HK-2 (cell line): ENCODE measurements around the gene KHDC3L.
"Not testable (repeated sequence)": the region's sequence is repeated elsewhere in the genome, so short reads cannot be mapped to it uniquely, and the experiment has no call there.

ENCODE experiments used
- DNase-seq: peaks from one replicate; pipeline ENCODE4 v3.0.0-alpha.2; 2018; ENCODE audit not compliant: unreplicated experiment

KHDC3L gene

DNA sequence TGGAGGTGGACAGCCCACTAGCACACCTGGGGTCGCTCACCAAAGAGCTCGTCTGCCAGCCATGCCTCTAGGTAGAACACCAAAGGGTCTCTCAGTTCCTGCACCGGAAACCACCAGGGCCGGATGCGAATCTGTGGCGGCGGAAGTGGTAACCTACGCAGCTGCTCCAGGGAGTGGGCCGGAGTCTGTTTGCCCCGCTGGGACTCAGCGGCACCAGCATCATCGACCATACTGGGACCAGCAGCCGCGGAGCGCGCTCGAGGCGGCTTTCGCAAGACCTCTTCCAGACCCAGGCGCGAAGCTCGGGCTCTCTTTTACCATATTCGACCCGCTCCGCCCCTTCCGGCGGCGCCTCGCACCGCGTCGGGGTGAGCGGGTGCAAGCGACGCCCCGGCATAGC lies 7.1 kb downstream of the KHDC3L start, which contains the start of gene OOEP:
TSS of gene OOEP (minus strand) at position 335 of the 400 bp plus-strand sequence. CDS start at position 230, 105 bp downstream.
- no peak for DNase-seq

DNA sequence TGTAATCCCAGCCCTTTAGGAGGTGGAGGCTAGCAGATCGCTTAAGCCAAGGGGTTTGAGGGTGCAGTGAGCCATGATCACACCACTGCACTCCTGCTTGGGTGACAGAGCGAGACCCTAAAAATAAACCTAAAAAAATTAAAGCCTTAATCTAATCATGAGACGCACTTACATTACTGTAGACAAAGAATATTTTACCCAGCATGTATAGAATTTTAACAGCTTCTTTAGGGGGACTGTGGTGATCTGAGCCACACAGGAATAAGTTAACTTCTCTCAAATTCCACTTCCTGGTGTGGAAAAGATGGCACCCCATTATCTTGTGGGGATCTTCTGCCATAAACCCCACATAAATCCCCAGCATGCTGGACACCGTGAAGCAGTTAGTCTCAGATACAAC lies 9.5 kb downstream of the KHDC3L start:
- DNase-seq, result no peak

DNA sequence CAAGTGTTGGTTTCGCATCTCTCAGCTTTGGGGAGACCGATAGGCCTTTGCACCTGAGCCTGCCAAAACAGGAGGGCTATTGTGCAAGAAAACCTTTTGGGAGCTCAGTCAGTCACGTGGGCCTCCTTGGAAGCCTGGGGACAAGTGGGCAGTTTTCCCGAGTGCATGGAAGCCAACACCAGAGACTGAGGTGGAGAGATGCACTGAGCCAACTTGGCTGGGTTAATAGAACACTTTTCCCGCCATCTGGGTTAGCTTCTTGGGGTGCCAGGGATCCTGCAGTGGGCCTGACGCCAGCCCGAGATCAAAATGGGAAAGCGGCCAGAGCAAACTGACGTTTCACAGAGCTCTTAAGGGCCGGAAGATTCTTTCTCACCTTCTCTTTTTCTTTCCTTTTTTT lies 10.1 kb downstream of the KHDC3L start:
- no peak for DNase-seq

DNA sequence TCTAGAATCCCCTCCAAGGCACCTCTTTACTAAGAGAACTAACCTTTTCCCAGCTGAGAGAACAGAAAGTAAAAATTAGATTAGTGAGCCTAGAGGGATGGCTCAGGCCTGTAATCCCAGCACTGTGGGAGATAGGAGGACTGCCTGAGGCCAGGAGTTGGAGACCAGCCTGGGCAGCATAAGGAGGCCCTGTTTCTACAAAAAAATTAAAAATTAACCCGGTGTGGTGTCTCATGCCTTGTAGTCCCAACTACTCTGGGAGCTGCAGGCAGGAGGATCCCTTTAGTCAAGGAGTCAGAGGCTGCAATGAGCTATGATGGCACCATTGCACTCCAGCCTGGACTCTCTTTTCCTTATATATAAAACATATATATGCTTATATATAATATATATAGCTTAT lies 12.8 kb downstream of the KHDC3L start:
- DNase-seq, result peak; percentile 30

DNA sequence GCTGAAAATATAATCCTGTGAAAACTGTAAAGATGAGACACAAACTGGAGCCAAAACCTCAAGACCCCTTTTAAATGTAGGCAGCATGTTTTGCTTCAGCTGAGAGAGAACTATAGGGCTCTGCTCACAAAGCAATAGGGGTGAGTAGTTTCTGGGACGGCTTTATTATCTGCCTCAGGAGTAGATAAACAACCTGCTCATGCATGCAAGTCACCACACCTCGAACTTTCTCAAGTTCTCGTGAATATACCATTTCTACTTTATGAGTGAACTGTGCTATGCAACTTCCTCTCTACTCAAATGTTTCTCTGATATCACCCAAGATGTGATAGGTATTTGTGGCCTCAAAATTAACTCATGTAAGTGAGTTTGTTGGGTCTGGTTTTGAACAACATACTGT lies 14.8 kb downstream of the KHDC3L start:
- DNase-seq, result no peak

DNA sequence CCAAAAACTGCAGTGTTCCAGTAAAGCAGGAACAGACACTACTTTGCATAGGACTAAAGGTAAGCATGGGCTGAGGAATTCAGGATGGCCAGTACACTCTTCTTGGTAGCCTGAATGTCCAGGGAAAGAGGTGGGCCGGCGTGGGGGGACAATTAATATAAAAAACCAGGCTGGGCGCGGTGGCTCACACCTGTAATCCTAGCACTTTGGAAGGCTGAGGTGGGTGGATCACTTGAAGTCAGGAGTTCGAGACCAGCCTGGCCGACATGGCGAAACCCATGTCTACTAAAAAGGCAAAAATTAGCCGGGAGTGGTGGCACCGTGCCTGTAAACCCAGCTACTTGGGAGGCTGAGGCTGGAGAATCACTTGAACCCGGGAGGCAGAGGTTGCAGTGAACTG lies 19.1 kb downstream of the KHDC3L start:
- DNase-seq, result not testable (repeated sequence)

DNA sequence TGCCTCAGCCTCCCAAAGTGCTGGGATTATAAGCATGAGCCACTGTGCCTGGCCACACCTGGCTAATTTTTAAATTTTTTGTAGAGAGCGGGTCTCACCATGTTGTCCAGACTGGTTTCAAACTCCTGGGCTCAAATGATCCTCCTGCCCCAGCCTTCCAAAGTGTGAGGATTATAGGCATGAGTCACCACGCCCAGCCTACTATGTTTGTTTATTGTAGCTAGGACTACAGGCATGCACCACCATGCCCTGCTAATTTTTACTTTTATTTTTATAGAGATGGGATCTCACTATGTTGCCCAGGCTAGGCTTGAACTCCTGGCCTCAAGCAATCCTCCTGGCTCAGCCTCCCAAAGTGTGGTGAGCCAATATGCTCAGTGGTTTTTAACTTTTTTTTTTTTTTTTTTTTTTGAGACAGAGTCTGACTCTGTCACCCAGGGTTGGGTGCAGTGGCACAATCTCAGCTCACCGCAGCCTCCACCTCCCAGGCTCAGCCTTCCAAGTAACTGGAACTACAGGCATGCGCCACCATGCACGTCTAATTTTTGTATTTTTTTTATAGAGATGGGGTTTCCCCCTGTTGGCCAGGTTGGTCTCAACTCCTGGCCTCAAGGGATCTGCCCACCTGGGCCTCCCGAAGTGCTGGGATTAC lies 20.1 kb downstream of the KHDC3L start:
- no peak for DNase-seq

DNA sequence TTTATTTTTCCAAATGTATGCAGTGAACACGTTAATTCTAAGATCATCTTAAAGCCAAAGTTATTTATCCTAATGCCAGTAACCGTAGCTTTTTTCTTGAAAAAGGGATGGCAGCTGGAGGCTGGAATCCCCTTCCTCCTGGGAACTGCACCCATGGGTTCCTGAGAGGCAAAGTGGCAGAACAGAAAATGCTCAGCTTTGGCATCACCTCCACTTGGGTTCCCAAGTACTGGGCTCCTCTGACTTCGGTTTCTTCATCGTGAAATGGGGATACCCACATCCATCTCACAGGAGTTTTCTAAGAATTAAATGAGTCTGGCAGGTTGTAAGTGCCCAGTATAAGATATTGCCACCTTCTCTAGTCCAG lies 26.0 kb downstream of the KHDC3L start:
- DNase-seq, result no peak

DNA sequence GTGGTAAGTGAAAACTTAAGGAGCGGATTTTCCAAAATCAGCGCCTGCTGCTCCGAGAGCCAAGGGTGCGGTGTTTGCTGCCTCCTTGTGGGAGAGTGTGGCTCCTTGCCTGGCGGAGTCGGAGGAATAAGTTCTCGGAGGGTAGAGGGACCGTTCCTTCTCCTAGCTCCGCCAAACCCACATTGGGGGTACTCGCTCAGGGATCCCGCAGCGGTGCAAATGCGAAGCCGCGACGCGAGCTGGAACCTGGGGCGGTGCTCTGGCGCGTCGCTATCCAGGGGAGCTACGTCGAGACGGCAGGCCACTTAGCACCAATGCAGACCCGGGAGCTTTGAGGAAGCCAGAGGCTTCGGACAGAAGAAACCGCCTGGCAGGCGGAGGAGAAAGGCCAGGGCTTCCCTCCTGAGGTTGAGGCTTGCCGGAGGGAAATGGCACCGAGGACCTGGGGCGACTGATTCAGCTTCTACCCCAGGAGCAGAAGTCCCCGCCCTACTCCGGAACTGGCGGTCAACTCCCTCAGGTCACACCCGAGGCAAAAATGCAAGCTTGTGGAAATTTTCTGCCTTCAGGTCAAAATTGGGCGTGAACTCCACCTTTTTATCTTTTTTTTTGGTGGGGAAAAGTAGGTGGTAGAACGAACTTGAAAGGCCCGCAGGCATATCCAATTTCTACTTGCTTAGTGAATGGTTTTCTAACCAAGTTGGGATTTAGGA lies 26.5 kb downstream of the KHDC3L start:
- DNase-seq, result peak; percentile 74

DNA sequence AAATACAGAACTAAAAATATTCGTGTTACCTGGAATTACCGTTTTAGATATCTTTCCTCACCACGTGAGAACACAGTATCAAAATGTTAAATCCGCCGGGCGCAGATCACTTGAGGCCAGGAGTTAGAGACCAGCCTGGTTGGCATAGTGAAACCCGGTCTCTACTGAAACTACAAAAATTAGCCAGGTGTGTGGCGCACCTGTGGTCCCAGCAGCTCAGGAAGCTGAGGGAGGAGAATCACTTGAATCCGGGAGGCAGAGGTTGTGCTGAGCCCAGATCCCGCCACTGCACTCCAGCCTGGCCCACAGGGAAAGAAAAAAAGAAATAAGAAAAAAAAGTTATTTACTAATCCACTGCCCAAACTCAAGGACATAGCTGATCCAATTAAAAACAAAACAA lies 27.4 kb downstream of the KHDC3L start:
- no peak for DNase-seq

DNA sequence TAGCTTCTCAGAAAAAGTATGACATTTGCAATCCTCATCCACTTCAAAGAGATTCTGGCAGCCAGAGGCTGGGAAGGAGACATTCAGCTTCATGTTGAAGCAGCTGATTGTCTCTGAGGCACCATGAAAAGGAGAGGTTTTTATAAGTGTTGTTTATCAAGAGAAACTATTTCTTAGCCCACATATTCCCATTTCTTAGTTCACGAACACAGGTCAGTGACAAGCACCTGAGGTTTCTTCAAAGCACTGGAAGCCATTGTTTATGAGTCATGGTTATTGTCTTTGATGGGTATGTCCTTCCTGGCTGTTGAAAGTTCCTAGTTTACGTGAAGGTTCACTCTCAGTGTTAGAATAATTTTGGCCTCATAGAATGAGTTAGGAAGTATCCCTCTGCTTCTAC lies 29.2 kb downstream of the KHDC3L start:
- no peak for DNase-seq

DNA sequence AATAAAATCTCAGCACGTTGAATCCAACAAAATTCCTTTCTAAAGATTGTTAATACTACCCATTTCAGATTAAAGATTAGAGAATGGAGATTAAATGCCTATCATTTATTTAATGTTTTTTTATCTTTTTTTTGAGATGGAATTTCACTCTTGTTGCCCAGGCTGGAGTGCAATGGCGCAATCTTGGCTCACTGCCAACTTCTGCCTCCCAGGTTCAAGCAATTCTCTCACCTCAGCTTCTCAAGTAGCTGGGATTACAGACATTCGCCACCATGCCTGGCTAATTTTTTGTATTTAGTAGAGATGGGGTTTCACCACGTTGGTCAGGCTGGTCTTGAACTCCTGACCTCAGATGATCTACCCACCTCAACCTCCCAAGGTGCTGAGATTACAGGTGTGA lies 29.7 kb downstream of the KHDC3L start:
- not testable (repeated sequence) for DNase-seq

DNA sequence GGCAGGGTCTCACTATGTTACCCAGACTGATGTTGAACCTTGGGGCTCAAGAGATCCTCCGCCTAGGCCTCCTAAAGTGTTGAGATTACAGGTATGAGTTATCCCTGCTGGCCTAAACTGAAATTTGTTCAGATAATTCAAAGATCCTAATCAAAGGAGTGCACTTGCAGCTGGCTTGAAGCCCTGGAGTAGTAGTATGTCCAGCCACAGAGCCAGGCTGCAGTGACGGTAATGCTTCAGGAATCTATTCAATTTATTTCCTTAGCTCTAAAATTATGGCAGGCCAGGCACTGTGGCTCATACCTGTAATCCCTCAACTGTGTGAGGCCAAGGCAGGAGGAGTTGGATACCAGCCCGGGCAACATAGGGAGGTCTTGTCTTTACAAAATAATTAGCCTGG lies 30.8 kb downstream of the KHDC3L start:
- DNase-seq, result no peak

DNA sequence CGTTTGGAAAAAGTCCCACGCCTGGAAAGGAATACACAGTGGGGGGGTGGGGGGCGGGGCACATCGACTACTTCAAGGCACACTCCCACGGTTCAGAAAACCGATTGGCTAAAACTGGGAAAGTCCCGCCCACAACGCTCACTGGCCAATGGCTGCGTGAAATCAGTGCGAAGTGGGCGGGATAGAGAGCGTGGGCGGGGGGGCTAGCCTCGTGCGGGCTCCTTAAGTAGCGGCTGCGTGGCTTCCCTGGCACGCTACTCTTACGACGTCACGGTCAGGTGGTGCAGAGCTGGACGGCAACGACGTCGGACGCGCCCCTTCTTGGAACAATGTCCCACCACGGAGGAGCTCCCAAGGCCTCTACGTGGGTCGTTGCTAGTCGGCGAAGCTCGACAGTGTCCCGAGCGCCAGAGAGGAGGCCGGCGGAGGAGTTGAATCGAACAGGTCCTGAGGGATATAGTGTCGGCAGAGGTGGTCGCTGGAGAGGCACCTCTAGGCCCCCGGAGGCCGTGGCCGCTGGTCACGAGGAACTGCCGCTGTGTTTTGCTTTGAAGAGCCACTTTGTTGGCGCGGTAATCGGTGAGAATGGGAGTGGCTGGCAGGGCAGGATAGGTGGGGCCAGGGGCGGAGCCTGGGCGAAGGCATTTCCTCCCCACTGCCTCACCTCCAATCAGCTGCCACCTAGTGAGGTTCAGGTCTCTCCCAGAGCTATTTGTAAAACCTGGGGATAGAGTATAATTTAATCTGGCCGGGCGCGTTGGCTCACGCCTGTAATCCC lies 32.3 kb downstream of the KHDC3L start, which contains the start of gene DDX43:
TSS of gene DDX43 (plus strand) at position 252 of the 778 bp plus-strand sequence. CDS start at position 330, 78 bp downstream.
- no peak for DNase-seq

DNA sequence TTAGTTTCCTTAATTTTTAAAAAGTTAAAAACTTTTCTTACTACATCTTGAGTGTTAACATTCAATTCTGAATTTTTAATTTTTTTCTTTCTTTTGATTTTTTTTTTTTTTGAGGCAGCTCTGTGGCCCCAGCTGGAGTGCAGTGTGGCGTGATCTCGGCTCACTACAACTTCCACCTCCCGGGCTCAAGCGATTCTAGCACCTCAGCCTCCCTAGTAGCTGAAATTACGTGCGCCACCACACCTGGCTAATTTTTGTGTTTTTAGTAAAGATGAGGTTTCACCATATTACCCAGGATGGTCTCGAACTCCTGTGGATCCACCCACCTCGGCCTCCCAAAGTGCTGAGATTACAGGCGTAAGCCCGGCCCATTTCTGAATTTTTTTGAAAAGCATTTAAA lies 33.4 kb downstream of the KHDC3L start:
- DNase-seq, result no peak

DNA sequence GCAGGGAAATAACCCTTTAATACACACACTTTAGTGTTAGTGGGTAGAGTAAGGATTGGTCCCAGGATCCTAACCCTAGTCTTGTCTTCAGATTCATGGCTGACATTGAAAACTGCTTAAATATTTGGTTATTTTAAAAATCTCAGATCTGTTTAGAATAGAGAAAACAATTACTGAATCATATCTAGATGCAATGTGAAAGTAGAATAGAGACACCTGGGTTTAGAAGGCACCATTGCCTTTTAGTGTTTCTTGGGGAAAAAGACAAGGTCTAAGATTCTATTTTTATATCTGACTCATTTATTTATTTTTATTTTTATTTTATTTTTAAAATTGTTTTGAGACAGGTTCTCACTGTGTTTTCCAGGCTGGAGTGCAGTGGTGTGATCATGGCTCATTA lies 38.2 kb downstream of the KHDC3L start:
- DNase-seq, result no peak

DNA sequence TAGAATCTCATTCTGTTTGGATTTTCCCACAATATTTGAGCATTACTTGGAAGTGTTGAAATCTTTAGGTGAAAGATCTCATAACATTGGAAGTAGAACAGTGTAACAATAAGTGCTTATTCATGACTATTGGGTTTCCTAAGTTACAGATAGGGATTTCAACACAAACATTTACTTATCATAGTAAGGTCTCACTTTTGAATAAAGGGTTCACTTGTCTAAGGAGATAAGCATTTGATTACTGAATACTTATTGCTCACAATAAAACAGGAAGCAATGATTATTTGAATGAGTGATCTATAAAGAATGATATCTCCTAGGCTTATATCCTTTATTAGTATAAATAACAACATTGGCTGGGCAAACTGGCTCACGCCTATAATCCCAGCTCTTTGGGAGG lies 46.9 kb downstream of the KHDC3L start:
- DNase-seq, result no peak

DNA sequence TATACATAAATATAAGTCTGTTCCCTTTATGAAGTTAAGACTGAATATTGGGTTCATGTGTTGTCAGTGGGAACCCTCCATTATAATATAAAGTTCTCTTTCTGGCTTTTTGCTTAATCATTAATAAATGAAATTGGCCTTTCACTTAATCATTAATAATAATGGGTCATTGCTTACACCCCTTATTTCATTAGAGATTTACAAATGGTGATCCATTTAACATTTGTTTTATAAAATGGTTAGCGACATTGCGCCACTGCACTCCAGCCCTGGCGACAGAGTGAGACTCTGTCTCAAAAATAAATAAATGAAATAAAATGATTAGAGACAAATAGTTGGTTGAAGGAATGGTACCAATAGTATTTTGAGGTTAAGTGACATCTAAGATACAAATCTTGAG lies 50.6 kb downstream of the KHDC3L start:
- no peak for DNase-seq
